ENCODE data around the gene ERC1. TPM values are rescaled to one million over a fixed set of nuclear protein-coding genes. Genes with fewer than 3 reads are reported as not detected.
A peak's percentile ranks its signal among the peaks of the same experiment; 100 is the strongest.

The ERC1 gene
- total and polyA plus RNA-seq, 2 donors (not counting 1 experiment from before 2014, with no cell fraction given), result 19.7 to 34.5 TPM

- Histone ChIP-seq H4K20me1 (ENCODE audit: control insufficient read depth, extremely low read depth, insufficient read depth, low read length) (no peaks in the 10 kb centered on the region), H3K4me1 (ENCODE audit: control insufficient read depth, extremely low read depth, insufficient read depth, low read length) (no peaks in the 10 kb centered on the region), H3K9me3 (ENCODE audit: control insufficient read depth, insufficient read depth, low read depth, low read length) (no peaks in the 10 kb centered on the region)
Measured at GRCh38 chr12:1073652-1074051, 82.6 kb downstream of the ERC1 start.

GRCh38 chr12:1077036-1077803 is 86.2 kb downstream of the ERC1 start:
- no peak overlapping the region for H3K4me2 ChIP-seq (ENCODE audit: extremely low read depth, insufficient read depth, low read length)
- no peaks in the 10 kb centered on the region for H3K36me3 ChIP-seq (ENCODE audit: control insufficient read depth, insufficient read depth, low read length)
- H2AFZ ChIP-seq (ENCODE audit: low read length), result no peak overlapping the region
- TF ChIP-seq CTCF (conservative IDR thresholded peaks at IDR 0.05 in 1 of 2, IDR thresholded peaks at IDR 0.05 in 1 of 2; ENCODE audit: low read depth in 1 of 2, low read length in 2 of 2), result no peak
- TF ChIP-seq EZH2 (IDR thresholded peaks at IDR 0.05; ENCODE audit: low read length, missing control alignments), result no peak
- H3K4me3 ChIP-seq (replicated peaks in 1 of 4; ENCODE audit: control extremely low read depth in 1 of 4, insufficient read depth in 1 of 4, low read depth in 3 of 4, low read length in 4 of 4), result no peak overlapping the region
- no peaks in the 10 kb centered on the region for H4K20me1 ChIP-seq (ENCODE audit: control insufficient read depth, extremely low read depth, insufficient read depth, low read length)
- no peak overlapping the region for H3K27ac ChIP-seq (ENCODE audit: insufficient read depth, low read length)
- no peaks in the 10 kb centered on the region for H3K79me2 ChIP-seq (ENCODE audit: control insufficient read depth, insufficient read depth, low read length)
- no peaks in the 10 kb centered on the region for H3K9me3 ChIP-seq (ENCODE audit: control insufficient read depth, insufficient read depth, low read depth, low read length)
- no peak overlapping the region for H3K9ac ChIP-seq (ENCODE audit: insufficient read depth, low read length)
- no peaks in the 10 kb centered on the region for H3K4me1 ChIP-seq (ENCODE audit: control insufficient read depth, extremely low read depth, insufficient read depth, low read length)
- no peak for DNase-seq (ENCODE audit: low read depth in 2 of 2)
- H3K27me3 ChIP-seq (ENCODE audit: control insufficient read depth, insufficient read depth, low read length), result no peaks in the 10 kb centered on the region

More at GRCh38 chr12:1073652-1074051, 82.6 kb downstream of the ERC1 start:
- H3K9ac ChIP-seq (ENCODE audit: insufficient read depth, low read length), result no peak overlapping the region
- H3K4me3 ChIP-seq (replicated peaks in 1 of 4; ENCODE audit: control extremely low read depth in 1 of 4, insufficient read depth in 1 of 4, low read depth in 3 of 4, low read length in 4 of 4), result no peak overlapping the region
- TF ChIP-seq CTCF (conservative IDR thresholded peaks at IDR 0.05 in 1 of 2, IDR thresholded peaks at IDR 0.05 in 1 of 2; ENCODE audit: low read depth in 1 of 2, low read length in 2 of 2) (no peak), EZH2 (IDR thresholded peaks at IDR 0.05; ENCODE audit: low read length, missing control alignments) (no peak)
- no peaks in the 10 kb centered on the region for H3K36me3 ChIP-seq (ENCODE audit: control insufficient read depth, insufficient read depth, low read length)
- H3K27ac ChIP-seq (ENCODE audit: insufficient read depth, low read length), result no peak overlapping the region
- H3K79me2 ChIP-seq (ENCODE audit: control insufficient read depth, insufficient read depth, low read length), result peaks cover 2% of the 10 kb centered on the region
- DNase-seq (ENCODE audit: low read depth in 2 of 2), result no peak
- H2AFZ ChIP-seq (ENCODE audit: low read length), result no peak overlapping the region
- no peaks in the 10 kb centered on the region for H3K27me3 ChIP-seq (ENCODE audit: control insufficient read depth, insufficient read depth, low read length)
- no peak overlapping the region for H3K4me2 ChIP-seq (ENCODE audit: extremely low read depth, insufficient read depth, low read length)

GRCh38 chr12:1078002-1078401 is 87.0 kb downstream of the ERC1 start:
- H3K27me3 ChIP-seq (ENCODE audit: control insufficient read depth, insufficient read depth, low read length), result no peaks in the 10 kb centered on the region
- no peaks in the 10 kb centered on the region for H4K20me1 ChIP-seq (ENCODE audit: control insufficient read depth, extremely low read depth, insufficient read depth, low read length)
- no peaks in the 10 kb centered on the region for H3K4me1 ChIP-seq (ENCODE audit: control insufficient read depth, extremely low read depth, insufficient read depth, low read length)
- H3K79me2 ChIP-seq (ENCODE audit: control insufficient read depth, insufficient read depth, low read length), result no peaks in the 10 kb centered on the region
- no peak overlapping the region for H3K9ac ChIP-seq (ENCODE audit: insufficient read depth, low read length)
- no peak overlapping the region for H3K27ac ChIP-seq (ENCODE audit: insufficient read depth, low read length)
- DNase-seq (ENCODE audit: low read depth in 2 of 2), result peak in 1 of 2 donors; percentile 12
- no peak overlapping the region for H3K4me3 ChIP-seq (replicated peaks in 1 of 4; ENCODE audit: control extremely low read depth in 1 of 4, insufficient read depth in 1 of 4, low read depth in 3 of 4, low read length in 4 of 4)
- no peak overlapping the region for H3K4me2 ChIP-seq (ENCODE audit: extremely low read depth, insufficient read depth, low read length)
- no peak overlapping the region for H2AFZ ChIP-seq (ENCODE audit: low read length)
- no peaks in the 10 kb centered on the region for H3K9me3 ChIP-seq (ENCODE audit: control insufficient read depth, insufficient read depth, low read depth, low read length)
- TF ChIP-seq EZH2 (IDR thresholded peaks at IDR 0.05; ENCODE audit: low read length, missing control alignments), result no peak
- no peak for TF ChIP-seq CTCF (conservative IDR thresholded peaks at IDR 0.05 in 1 of 2, IDR thresholded peaks at IDR 0.05 in 1 of 2; ENCODE audit: low read depth in 1 of 2, low read length in 2 of 2)
- no peaks in the 10 kb centered on the region for H3K36me3 ChIP-seq (ENCODE audit: control insufficient read depth, insufficient read depth, low read length)
